ENCODE measurements around the gene ALPK1. TPM values are rescaled to one million over a fixed set of nuclear protein-coding genes. Genes with fewer than 3 reads are reported as not detected.
A peak's percentile ranks its signal among the peaks of the same experiment; 100 is the strongest.

Gene ALPK1
- total RNA-seq, 4 donors from 2014 or later: 12.1 to 23.7 (median 16.3) TPM

DNA sequence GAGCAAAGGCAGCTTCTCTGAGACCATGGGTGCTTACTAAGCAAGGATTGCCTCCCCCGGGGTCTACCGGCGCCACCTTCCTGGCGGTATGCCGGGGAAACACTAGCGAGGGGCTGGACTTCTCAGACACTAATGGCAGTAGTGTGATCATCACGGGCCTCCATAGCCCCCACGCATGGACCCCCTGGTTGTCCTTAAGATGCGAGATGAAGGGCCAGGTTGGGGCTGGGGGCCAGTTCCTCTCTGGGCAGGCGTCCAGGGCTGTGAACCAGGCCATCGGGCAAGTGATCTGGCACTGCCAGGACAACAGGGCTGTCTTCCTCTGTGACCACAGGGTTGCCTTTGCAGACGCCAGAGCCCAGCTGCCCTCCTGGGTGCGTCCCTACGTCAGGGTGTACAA lies 60.7 kb downstream of the ALPK1 start:
- Histone ChIP-seq H3K4me3 (no peak overlapping the region), H3K27ac (no peak overlapping the region), H3K9me3 (no peaks in the 10 kb centered on the region), H3K36me3 (peaks cover 0 to 30% of the 10 kb centered on the region in 2 donors), H3K27me3 (no peaks in the 10 kb centered on the region), H3K4me1 (no peaks in the 10 kb centered on the region)
- ATAC-seq: peak; percentile 15
- no peak for TF ChIP-seq POLR2AphosphoS5 (IDR thresholded peaks at IDR 0.05)
- TF ChIP-seq, protein P1, sequence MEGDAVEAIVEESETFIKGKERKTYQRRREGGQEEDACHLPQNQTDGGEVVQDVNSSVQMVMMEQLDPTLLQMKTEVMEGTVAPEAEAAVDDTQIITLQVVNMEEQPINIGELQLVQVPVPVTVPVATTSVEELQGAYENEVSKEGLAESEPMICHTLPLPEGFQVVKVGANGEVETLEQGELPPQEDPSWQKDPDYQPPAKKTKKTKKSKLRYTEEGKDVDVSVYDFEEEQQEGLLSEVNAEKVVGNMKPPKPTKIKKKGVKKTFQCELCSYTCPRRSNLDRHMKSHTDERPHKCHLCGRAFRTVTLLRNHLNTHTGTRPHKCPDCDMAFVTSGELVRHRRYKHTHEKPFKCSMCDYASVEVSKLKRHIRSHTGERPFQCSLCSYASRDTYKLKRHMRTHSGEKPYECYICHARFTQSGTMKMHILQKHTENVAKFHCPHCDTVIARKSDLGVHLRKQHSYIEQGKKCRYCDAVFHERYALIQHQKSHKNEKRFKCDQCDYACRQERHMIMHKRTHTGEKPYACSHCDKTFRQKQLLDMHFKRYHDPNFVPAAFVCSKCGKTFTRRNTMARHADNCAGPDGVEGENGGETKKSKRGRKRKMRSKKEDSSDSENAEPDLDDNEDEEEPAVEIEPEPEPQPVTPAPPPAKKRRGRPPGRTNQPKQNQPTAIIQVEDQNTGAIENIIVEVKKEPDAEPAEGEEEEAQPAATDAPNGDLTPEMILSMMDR (IDR thresholded peaks at IDR 0.05): no peak
- TF ChIP-seq POLR2A (IDR thresholded peaks at IDR 0.05): no peak
- no peak for TF ChIP-seq EP300 (IDR thresholded peaks at IDR 0.05)
- no CpG with 5 or more reads among the region's 14 CpGs for WGBS, 2 donors (ENCODE audit: low coverage in 1 of 2)

DNA sequence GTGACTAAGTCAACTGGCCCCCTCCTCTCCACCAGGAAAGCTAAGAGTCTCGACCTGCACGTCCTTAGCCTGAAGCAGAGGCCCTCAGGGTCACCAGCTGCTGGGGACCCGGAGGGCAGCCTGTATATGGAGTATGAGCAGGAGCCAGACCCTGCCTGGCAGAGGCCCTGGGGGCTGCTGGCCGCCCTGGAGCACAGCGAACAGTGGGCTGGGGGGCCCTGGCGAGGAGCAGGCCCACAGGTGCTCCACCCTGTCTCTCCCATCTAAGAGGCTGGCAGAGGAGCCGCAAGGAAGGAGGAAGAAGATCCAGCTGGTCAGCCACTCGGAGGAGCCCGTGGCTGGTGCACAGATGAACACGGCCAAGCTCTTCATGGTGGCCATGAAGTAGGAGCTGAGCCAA lies 61.2 kb downstream of the ALPK1 start:
- ATAC-seq: no peak
- no peak for TF ChIP-seq POLR2A (IDR thresholded peaks at IDR 0.05)
- TF ChIP-seq, protein P1 (IDR thresholded peaks at IDR 0.05): no peak
- TF ChIP-seq POLR2AphosphoS5 (IDR thresholded peaks at IDR 0.05): no peak
- no peak for TF ChIP-seq EP300 (IDR thresholded peaks at IDR 0.05)
- peaks cover 0 to 30% of the 10 kb centered on the region in 2 donors for H3K36me3 ChIP-seq

DNA sequence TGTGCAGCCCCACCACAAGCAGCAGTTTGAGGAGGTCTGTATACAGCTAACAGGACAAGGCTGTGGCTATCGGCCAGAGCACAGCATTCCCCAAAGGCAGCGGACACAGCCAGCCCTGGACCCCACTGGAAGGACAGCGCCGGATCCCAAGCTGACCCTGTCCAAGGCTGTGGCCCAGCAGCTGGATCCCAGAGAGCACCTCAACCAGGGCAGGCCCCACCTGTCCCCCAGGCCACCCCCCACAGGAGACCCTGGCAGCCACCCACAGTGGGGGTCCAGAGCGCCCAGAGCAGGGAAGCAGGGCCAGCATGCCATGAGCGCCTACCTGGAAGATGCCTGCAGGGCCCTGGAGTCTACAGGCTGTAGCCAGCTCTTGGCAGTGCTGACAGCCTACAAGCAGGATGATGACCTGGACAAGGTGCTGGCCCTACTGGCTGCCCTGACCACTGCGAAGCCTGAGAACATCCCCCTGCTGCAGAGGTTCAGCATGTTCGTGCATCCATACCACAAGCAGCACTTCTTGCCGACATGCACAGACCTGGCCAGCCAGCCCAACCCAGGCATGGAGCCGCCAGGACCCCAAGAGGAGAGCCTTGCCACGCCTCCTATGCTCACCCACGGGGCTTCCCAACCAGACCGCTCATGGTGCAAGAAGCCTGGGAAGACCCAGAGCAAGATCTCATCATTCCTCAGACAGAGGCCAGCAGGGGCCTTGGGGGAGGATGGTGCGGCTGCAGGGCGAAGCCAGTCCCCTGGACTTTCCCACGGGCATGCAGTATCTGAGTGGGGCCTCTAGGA lies 62.0 kb downstream of the ALPK1 start:
- TF ChIP-seq POLR2A (IDR thresholded peaks at IDR 0.05) (no peak), POLR2AphosphoS5 (IDR thresholded peaks at IDR 0.05) (no peak), EP300 (IDR thresholded peaks at IDR 0.05) (no peak)
- TF ChIP-seq, protein P1 (IDR thresholded peaks at IDR 0.05): no peak
- 100% methylated on average over 2 of the region's 16 CpGs for WGBS, 2 donors (ENCODE audit: low coverage in 1 of 2)
- no peaks in the 10 kb centered on the region for H3K9me3 ChIP-seq
- no peak overlapping the region for H3K4me3 ChIP-seq
- H3K4me1 ChIP-seq: no peaks in the 10 kb centered on the region
- ATAC-seq: no peak
- no peak overlapping the region for H3K27ac ChIP-seq
- no peaks in the 10 kb centered on the region for H3K27me3 ChIP-seq
- peaks cover 0 to 30% of the 10 kb centered on the region in 2 donors for H3K36me3 ChIP-seq

More for the DNA sequence above, 61.2 kb downstream of the ALPK1 start:
- Histone ChIP-seq H3K27me3 (no peaks in the 10 kb centered on the region), H3K4me1 (no peaks in the 10 kb centered on the region), H3K4me3 (no peak overlapping the region), H3K9me3 (no peaks in the 10 kb centered on the region), H3K27ac (no peak overlapping the region)
- no CpG with 5 or more reads among the region's 10 CpGs for WGBS, 2 donors (ENCODE audit: low coverage in 1 of 2)

DNA sequence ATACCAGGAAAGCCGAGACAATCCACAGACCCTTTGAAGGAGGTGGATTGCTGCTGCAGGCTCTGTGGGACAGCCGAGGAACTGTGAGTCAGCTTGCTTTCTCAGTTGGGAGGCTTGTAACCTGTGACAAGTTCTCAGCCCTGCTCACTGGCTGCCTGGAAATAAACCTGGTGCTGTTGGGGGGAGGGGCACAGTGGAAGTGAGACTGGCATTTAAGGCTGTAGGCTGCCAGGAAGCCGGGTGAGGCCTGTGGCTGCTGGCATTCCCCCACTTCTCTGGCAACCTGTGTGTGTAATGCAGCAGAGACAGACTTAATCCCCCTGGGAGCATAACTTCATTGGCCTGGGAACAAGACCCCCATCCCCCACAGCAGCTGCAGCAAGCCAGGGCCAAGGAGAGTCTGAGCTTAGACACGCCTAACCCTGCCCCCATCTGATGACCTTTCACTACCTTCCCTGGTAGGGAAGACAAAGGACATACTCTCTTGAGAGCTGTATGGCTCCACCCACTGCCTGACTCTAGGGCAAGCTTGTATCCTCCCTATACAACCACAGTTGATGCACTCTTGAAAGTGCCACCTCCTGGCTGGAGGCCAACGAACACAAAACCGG lies 64.1 kb downstream of the ALPK1 start:
- 71 to 79% methylated on average over 1 to 3 of the region's 6 CpGs for WGBS, 2 donors (ENCODE audit: low coverage in 1 of 2)
- no peak for ATAC-seq
- H3K4me3 ChIP-seq: no peak overlapping the region
- H3K4me1 ChIP-seq: no peaks in the 10 kb centered on the region
- peaks cover 0 to 22% of the 10 kb centered on the region in 2 donors for H3K36me3 ChIP-seq
- no peak overlapping the region for H3K27ac ChIP-seq
- TF ChIP-seq POLR2AphosphoS5 (IDR thresholded peaks at IDR 0.05): no peak
- TF ChIP-seq EP300 (IDR thresholded peaks at IDR 0.05): no peak
- TF ChIP-seq, protein P1 (IDR thresholded peaks at IDR 0.05): no peak
- no peak for TF ChIP-seq POLR2A (IDR thresholded peaks at IDR 0.05)
- H3K9me3 ChIP-seq: no peaks in the 10 kb centered on the region
- H3K27me3 ChIP-seq: no peaks in the 10 kb centered on the region
